Measurements from ENCODE around the gene RUNDC1. TPM values are rescaled to one million over a fixed set of nuclear protein-coding genes. Genes with fewer than 3 reads are reported as not detected.
"Not testable (repeated sequence)": the region's sequence is repeated elsewhere in the genome, so short reads cannot be mapped to it uniquely, and the experiment has no call there.

Gene RUNDC1
- total RNA-seq, 1 donor from 2014 or later, result 10.3 TPM

DNA sequence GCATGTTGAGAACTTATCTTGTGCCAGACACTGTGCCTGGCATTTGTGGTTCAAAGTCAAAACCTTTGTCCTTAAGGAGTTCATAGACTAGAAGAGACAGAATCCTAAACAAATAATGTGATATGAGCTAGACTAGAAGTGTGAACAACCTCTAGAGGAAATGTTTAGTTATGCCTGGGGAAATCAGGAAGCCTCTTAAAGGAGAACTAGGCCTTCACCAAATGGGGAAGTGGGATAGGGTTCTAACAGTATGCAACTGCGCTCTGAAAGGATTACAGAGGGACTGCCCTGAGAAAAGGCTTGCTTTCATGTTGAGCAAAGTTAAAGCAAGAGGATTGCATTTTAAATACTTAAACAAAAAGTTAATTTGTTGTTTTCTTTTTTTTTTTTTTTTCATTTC lies 4.9 kb downstream of the RUNDC1 start:
- DNase-seq (ENCODE audit: low read depth), result no peak
- FAIRE-seq, result no peak

GRCh38 chr17:42989141-42989540 lies 8.8 kb downstream of the RUNDC1 start:
- Histone ChIP-seq H3K36me3 (ENCODE audit: control insufficient read depth, insufficient read depth, low read length) (peaks cover 23% of the 10 kb centered on the region), H3K4me3 (ENCODE audit: low read depth, low read length) (no peak overlapping the region), H3K27me3 (ENCODE audit: control insufficient read depth, insufficient read depth, low read length) (no peaks in the 10 kb centered on the region)
- DNase-seq (ENCODE audit: low read depth) (peak; percentile 21), FAIRE-seq (no peak)
- no peak for TF ChIP-seq CTCF (IDR thresholded peaks at IDR 0.05; ENCODE audit: insufficient read depth, low read length, severe bottlenecking)

More for the DNA sequence above, 4.9 kb downstream of the RUNDC1 start:
- peaks cover 5% of the 10 kb centered on the region for H3K36me3 ChIP-seq (ENCODE audit: control insufficient read depth, insufficient read depth, low read length)
- H3K4me3 ChIP-seq (ENCODE audit: low read depth, low read length), result no peak overlapping the region
- TF ChIP-seq CTCF (IDR thresholded peaks at IDR 0.05; ENCODE audit: insufficient read depth, low read length, severe bottlenecking), result no peak
- no peaks in the 10 kb centered on the region for H3K27me3 ChIP-seq (ENCODE audit: control insufficient read depth, insufficient read depth, low read length)

DNA sequence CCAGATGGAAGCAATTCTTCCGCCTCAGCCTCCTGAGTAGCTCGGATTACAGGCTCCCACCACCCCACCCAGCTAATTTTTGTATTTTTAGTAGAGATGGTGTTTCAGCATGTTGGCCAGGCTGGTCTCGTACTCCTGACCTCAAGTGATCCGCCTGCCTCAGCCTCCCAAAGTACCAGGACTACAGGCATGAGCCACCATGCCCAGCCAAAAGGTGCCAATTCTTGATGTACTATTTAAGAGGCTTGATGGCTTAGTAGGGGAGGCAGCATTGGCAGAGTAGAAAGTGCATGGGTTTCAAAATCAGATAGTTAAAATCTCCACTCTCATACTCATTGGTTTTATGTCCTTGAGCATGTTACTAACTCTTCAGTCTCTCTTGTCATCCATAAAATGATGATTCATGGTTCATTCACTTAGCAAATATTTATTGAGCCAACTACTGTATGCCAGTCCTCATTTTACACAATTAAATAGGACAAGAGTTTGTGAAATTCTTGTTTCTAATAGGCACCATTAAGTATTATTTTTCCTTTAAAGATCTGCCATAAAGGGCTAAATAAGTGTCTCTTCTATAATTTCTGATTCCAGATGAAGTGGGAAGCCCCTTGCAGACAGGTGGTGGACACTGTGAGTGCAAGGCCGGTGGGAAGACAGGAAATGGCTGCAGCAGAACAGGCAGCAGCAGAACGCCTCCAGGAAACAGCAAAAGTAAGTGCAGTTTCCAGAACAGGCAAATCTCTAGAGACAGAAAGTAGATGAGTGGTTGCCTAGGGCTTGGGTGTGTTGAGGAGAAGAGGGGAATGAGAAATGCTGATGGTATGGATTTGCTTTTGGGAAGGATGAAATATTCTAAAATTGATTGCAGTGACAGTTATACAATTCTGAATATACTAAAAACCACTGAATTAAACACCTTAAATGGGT lies 9.6 kb downstream of the RUNDC1 start:
- no peak overlapping the region for H3K4me3 ChIP-seq (ENCODE audit: low read depth, low read length)
- FAIRE-seq, result no peak

DNA sequence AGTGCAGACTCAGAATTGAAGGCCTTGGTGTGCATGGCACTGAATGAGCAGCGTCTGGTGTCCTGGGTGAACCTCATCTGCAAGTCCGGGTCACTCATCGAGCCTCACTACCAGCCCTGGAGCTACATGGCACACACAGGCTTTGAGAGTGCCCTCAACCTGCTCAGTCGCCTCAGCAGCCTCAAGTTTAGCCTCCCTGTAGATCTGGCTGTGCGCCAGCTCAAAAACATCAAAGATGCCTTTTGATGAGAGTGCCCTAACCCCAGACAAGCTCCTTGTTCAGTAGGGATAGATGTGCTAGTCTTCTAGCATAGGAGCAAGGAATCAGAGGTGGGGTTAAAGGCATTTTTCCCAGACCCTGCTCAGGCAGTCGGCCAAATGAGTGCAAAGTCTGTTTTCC lies 11.1 kb downstream of the RUNDC1 start:
- Histone ChIP-seq H3K4me3 (ENCODE audit: low read depth, low read length) (no peak overlapping the region), H3K27me3 (ENCODE audit: control insufficient read depth, insufficient read depth, low read length) (no peaks in the 10 kb centered on the region), H3K36me3 (ENCODE audit: control insufficient read depth, insufficient read depth, low read length) (peaks cover 23% of the 10 kb centered on the region)
- DNase-seq (ENCODE audit: low read depth) (no peak), FAIRE-seq (no peak)
- TF ChIP-seq CTCF (IDR thresholded peaks at IDR 0.05; ENCODE audit: insufficient read depth, low read length, severe bottlenecking), result no peak

More for the DNA sequence above, 9.6 kb downstream of the RUNDC1 start:
- peaks cover 23% of the 10 kb centered on the region for H3K36me3 ChIP-seq (ENCODE audit: control insufficient read depth, insufficient read depth, low read length)
- no peaks in the 10 kb centered on the region for H3K27me3 ChIP-seq (ENCODE audit: control insufficient read depth, insufficient read depth, low read length)
- peak; percentile 90 for DNase-seq (ENCODE audit: low read depth)
- TF ChIP-seq CTCF (IDR thresholded peaks at IDR 0.05; ENCODE audit: insufficient read depth, low read length, severe bottlenecking), result no peak

DNA sequence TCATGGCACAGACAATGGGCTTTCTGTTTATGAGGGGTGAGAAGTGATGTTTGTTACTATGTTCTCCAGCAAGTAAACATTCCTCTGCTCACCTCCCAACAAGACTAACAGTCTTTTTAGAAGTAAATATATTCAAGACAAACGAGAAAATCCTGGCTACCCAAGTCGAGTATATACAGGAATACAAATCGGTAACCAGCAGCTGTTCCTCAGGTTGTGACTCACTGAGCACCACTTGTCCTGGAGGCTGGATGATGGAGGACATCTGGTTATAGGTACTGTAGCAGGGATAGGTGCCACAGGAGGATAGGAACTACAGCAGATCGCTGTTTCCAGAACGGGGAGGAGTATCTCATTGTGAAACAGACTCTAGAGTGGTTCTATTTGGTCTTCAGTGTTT lies 12.5 kb downstream of the RUNDC1 start:
- TF ChIP-seq CTCF (IDR thresholded peaks at IDR 0.05; ENCODE audit: insufficient read depth, low read length, severe bottlenecking), result no peak
- no peak overlapping the region for H3K4me3 ChIP-seq (ENCODE audit: low read depth, low read length)
- FAIRE-seq (no peak), DNase-seq (ENCODE audit: low read depth) (no peak)
- H3K36me3 ChIP-seq (ENCODE audit: control insufficient read depth, insufficient read depth, low read length), result peaks cover 18% of the 10 kb centered on the region
- no peaks in the 10 kb centered on the region for H3K27me3 ChIP-seq (ENCODE audit: control insufficient read depth, insufficient read depth, low read length)

GRCh38 chr17:42993913-42994312 lies 13.5 kb downstream of the RUNDC1 start:
- H3K36me3 ChIP-seq (ENCODE audit: control insufficient read depth, insufficient read depth, low read length), result peaks cover 20% of the 10 kb centered on the region

More at GRCh38 chr17:42993913-42994312, 13.5 kb downstream of the RUNDC1 start:
- FAIRE-seq; H3K27me3 ChIP-seq (ENCODE audit: control insufficient read depth, insufficient read depth, low read length); H3K4me3 ChIP-seq (ENCODE audit: low read depth, low read length); DNase-seq (ENCODE audit: low read depth): not testable (repeated sequence)
